SHP77 treated with DMSO at 0.1 percent for 48 hours (cell line): Measurements from ENCODE around the gene ARF5.
"Not testable (repeated sequence)": the region's sequence is repeated elsewhere in the genome, so short reads cannot be mapped to it uniquely, and the experiment has no call there.

Source experiments
- DNase-seq: peaks from one replicate; lab custom pipeline; 2025; lab: John Stamatoyannopoulos, UW

Gene ARF5

DNA sequence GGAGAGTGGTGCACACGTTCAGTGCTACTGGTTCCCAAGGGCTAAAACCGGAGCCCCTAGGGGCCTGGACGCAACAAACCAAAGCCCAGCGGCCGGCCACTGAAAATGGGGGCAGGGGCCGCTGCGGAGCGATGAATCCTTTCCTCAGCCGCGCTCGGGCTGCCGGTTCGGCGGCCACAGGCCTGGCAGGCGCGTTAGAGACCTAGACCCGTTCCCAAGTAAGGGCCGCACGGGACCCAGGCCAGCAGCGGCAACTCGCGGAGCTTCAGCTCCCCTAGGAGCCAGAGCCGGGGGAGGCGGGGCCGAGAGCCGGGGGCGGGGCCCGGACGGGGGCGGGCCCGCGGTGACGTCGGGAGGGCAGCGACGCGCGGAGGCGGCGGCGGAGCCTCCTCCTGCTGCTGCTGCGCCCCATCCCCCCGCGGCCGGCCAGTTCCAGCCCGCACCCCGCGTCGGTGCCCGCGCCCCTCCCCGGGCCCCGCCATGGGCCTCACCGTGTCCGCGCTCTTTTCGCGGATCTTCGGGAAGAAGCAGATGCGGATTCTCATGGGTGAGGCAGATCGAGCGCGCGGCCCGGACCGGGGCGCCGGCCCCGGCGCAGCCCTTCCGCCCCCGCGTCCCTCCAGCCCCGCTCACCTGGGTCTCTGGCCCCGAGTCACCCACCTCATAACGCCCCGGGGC is at the start of gene ARF5:
Gene ARF5 (plus strand): TSS at position 393 of the 678 bp plus-strand sequence. CDS start 88 bp downstream, at position 481.
- peak; percentile 52 for DNase-seq

DNA sequence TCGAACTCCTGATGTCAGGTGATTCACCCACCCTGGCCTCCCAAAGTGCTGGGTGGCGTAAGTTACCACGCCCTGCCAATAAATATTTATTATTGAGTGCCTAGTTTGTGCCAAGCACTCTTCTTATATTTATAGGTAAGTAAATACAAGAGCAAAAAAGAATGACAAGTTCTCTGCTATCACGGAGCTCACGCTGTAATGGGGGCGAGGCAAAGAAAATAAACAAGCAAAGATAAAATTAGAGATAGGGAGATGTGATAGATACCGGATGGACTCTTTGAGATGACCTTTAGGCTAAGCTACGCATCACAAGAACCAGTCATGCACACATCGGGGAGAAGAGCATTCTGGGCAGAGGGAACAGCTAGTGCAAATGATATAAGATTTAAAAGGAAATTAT is 49.1 kb upstream of the ARF5 start:
- no peak for DNase-seq

DNA sequence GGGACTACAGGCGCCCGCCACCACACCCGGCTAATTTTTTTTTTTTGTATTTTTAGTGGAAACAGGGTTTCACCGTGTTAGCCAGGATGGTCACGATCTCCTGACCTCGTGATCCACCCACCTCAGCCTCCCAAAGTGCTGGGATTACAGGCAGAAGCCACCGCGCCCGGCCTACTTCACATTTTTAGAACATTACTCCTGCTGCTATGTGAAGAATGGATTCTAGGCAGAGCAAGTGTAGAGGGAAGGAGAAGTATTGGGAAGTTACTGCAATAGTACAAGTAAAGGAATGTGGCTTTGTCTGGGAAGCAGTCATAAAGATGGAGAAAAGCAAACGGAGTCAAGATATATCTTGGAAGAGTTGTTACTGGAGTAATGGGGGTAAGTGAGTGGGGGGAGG is 47.8 kb upstream of the ARF5 start:
- DNase-seq, result not testable (repeated sequence)

DNA sequence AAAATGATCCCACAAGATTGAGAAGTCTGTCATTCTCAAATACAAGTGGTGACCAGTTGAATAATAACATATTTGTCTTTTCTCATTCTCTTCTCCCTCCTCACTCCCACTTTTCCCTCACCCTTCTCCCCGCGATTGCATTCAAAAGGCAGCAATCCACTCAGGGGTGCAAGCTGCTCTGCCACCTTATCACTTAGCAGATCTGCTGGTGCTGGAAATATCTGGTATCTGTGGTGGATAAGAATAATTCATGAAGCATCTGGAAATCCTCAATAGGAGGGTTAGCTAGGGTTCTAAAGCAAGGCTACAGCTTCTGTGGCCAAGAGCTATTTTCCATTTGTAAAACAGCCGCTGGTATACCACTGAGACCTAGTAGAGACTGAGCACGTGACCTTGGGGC is 46.7 kb upstream of the ARF5 start:
- no peak for DNase-seq

DNA sequence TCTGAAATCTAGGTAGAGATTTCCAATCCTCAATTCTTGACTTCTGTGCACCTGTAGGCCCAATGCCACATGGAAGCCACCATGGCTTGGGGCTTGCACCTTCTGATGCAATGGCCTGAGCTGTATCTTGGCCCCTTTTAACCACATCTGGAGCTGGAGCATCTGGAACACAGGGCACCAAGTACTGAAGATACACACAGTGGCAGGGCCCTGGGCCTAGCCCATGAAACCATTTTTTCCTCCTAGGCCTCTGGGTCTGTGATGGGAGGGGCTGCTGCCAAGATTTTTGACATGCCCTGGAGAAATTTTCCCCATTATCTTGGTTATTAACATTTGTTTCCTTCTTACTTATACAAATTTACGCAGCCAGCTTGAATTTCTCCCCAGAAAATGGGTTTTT is 41.9 kb upstream of the ARF5 start:
- DNase-seq, result no peak

DNA sequence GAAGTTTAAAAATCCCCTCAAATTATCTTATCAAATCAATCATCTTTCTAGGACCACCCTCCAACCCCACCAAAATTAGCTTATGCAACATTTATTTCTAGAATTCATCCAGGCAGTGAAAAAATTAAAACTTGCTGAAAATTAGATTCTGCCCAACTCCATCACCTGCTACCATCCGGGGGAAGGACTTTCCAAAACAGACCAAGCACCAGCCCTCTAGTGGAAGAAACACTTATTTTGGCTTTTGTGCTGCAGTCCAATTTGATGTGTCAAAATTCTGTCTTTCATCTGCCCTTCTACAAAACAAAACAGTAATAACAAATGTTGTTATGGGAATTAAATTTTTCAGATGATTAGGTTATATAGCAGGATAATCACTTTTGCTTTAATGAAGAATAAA is 38.0 kb upstream of the ARF5 start:
- DNase-seq, result no peak

DNA sequence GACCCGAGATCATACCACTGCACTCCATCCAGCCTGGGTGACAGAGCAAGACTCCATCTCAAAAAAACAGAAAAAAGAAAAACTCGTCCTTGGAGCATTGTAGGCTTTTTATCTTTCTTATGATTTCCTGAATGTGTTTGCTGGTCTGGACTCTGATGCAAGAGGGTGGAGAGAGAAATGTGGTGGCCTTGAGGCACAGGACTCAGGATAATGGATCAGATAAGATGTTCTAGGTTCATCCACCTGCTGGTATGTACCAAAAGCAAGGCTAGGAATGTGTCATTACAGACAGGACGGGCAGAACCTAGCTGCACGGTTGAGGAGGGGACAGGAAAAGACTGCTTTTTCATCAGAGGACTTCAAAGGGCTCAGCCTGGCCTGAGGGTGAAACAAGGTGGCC is 36.3 kb upstream of the ARF5 start:
- no peak for DNase-seq

DNA sequence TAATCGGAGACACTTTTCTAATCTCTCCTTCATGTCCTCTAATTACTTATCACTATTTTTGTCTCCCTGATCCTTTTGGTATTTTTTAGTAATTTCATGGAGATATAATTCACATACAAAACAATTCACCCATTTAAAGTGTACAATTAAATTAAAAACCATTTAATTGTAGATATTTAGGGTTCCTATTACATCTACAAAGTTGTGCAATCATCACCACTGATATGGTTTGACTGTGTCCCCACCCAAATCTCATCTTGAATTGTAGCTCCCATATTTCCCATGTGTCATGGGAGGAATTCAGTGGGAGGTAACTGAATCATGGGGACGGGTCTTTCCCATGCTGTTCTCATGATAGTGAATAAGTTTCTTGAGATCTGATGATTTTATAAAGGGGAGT is 31.8 kb upstream of the ARF5 start:
- DNase-seq, result no peak

DNA sequence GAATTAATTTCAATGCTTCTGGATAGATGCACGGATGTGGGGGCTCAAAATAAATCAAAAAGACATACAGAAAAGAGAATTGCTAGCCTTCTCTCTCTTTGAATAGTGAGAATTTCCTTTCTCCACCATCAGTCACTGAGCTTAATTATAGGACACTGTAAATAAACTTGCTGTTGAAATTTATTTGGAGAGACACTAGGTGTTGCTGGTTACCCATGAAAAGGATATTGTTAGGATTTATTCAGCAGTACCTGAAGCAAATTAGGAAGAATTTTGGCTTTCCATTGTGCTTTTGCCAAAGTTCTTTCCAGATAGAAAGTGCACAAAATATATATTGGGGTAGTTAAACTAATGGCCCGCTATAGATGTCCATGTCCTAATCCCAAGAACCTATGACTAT is 30.4 kb upstream of the ARF5 start:
- DNase-seq, result no peak

DNA sequence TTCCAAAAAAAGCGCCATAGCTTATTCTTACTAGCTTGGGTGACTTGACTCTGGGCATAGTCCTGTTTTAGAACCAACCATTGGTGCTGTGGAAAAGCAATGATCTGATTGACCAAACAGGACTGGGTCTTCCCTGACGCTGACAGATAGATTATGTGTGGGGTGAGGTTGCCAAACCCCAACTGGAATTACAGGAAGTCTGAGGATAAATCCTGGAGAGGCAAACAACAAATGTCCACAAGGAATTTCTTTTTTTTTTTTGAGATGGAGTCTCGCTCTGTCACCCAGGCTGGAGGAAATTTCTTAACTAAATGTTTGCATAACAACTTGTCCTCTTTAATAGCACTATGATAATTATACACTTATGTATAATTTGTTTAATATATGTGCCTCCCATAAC is 22.0 kb upstream of the ARF5 start:
- no peak for DNase-seq

DNA sequence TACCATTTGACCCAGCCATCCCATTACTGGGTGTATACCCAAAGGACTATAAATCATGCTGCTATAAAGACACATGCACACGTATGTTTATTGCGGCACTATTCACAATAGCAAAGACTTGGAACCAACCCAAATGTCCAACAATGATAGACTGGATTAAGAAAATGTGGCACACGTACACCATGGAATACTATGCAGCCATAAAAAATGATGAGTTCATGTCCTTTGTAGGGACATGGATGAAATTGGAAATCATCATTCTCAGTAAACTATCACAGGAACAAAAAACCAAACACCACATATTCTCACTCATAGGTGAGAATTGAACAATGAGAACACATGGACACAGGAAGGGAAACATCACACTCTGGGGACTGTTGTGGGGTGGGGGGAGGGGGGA is 20.2 kb upstream of the ARF5 start:
- DNase-seq, result not testable (repeated sequence)

DNA sequence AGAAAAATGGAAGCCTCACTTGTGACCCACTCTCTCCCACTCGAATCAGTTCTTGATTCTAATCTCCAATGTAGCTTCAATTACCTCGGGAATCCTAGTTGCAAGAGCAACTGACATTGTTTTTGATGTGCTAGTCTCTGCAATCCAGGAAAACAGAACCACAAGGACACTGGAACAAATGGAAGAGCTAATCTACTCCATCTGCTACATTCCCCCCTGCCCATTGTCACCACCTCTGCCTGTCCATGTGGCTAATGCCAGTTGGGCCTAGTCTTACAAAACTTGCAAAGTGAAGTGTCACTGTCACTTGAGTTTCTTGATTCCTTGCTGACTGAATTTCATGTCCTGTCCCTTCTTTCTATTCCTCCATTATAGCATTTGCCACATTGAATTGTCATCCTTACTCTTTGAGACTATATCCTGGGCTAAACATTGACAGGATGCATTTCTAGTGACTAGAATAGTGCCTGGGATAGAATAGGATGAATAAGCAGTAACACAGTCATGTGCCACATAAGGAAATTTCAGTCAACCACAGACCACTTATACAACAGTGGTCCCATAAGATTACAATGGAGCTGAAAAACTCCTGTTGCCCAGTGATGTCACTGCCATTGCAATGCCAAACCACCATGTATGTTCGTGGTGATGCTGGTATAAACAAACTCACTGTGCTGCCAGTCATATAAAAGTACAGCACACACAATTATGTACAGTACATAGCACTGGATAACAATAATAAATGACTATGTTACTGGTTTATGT is 16.3 kb upstream of the ARF5 start:
- DNase-seq, result no peak

DNA sequence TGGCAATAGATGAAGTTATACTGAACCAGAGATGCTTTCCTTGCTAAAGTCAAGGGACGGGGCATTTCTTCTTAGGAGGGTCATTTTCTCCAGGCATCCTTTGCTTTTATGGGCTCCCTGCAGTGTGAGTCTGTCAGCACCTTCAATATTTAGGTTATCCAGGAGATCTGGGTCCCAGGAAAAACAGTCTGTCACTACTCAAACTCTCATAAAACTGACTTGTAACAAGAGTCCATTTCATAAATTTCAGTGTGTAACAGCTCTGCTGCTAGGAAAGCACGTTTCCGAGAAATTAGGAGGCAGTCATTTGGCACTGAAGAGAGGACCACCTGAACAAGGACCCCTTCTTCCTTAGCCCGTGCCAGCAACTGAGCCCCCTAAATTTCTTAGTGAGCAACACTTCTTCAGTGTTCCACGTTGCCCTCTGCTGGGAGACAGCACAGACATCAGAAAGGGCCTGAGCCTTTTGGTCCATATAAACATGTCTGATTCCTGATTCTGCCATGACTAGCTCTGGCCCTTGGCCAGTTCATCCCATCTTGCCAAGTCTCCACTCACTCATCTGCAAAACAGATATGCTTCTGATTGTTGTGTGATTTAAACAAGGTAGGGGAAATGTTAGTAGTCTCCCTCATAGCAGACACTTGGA is 10.1 kb upstream of the ARF5 start:
- no peak for DNase-seq

DNA sequence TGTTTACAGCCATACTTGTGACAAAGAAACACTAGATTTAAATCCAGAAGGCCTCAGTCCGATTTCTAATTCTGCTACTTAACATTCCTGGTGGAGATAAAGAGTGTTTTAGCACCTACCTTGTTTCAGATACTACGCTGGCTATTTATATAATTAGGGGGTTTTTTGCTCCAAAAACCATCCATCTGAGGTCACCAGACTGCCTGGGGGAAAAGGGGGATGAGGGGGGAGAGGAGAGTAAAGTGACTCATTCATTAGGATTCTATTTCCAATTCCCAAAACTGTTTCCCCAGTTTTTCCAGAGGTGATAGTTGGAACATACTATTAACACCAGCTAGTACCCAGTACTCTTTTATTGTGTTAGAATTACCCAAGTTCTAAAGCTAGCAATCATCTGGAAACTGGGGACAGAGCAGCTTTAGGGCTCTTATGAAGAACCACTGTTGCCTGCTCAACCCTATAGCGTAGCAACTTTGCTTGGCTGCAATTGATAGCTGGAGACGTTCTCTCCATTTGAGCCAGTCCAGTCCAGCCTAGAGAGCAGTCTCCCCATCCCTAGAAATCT is 9.4 kb upstream of the ARF5 start:
- no peak for DNase-seq

DNA sequence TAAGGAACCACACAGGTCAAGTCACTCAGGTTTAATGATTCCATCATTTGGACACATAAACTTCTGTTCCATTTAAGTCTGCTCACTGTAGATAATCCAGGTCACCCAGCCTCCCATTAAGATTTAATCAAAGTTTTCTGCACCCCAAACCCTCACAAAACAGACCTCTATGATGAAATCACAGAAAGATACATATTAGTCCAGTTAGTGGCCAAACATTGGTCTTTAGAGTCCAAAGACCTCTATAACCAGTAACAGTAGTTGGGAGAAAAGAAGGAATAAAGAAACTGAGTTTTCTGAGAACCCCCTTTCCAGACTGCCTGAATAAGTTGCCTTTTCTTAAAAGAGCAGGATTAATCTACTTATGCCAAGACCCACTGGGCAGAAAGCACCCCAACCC is 7.6 kb upstream of the ARF5 start:
- DNase-seq, result no peak

DNA sequence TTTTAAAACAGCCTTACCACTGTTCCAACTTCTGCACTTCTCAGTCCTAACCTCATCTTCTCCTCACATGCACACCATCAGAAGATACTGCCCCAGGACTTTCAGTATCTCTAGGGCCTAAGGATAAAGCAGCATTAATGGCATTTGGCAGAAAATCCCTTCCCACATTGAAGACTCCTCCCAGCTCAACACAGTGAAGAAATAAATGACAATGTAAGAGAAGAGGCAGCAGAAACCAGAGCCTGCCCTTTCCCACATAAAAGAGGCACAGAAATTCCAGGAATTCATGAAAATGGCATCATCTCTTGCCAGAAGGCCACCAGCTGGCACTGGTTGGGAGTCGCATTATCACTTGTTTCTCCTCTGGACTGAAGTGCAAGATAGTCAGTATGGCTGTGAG is 6.5 kb upstream of the ARF5 start:
- no peak for DNase-seq

DNA sequence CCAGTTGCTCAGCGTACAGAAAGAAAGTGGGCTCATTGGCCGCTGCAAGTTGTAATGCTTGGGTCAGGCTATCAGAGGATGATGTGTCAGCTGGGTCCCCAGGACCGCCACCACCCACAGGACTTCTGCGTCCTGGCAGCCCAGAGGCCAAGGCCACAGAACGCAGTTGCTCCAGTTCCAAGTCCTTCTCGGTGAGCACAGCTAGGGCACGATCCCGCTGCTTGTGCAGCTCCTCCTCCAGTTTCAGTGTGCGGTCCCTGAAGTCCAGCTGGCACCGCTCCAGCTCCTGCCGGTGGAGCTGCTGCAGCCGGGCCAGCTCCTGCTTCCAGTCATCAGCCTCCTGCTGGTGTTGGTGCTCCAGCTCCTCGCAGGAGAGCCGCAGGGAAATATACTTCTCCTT is 5.8 kb upstream of the ARF5 start:
- DNase-seq, result no peak

DNA sequence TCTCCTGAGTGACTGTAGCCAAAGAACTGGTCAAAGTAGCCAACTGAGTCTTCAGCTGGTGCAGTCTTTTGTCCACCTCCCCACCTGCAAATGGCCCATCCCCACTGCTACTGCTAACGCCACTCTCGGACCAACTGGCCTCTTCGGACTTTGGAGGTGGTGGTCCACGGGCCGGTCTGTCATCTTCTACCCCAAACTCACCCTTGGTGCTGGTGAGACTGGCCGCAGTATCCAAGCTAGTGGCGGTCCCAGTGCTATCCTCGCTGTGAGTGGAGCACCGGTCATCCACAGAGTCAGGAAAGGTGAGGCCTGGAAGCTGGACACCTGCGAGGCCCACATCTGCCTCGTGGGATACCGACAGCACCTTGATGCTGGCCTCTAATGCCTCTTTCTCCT is 3.6 kb upstream of the ARF5 start:
- DNase-seq, result no peak

DNA sequence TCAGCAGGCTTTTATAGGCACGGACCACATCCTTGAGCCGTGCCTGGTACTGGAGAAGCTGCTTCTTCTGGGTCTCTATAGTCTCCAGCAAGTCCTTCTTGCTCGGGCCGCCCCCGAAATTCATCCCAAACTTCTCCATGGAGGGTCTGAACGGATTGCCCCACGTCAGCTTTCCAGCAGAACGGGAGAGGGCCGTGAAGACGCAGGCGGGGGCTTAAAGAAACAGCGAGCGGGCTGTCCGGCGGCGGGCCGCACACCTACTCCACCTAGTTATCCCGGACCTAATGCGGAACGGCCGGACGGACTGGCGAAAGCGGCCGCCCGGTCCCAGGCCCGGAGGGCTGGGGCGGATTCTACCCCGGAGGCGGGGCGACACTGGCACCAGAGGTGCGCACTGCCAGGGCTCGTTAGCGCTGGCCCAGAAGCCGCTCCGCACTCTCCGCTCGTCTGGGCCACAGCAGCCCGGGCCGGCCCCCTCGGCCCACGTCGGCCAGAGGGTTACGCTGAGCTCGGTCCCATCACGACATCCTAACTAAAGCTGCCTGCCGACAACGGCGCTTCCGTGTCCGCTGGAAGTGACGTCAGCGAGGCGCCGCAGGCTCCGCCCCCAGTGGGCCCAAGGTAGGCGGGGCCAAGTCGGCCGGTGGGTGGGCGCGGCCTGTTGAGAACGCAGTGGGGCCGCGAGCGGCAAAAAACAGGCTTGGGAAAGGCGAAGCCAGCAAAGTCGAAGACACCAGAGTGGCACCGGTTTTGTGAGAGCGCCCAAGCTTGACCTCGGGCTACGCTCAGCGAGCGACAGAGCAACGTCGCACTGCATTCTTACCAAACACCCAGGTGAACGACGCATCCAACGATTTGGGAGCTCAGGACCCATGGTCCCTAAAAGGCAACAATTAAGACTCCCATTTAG is 2.9 kb upstream of the ARF5 start, which contains the start of gene GCC1:
Gene GCC1 (minus strand): TSS at position 553 of the 910 bp plus-strand sequence. CDS start 414 bp downstream, at position 139.
- peak; percentile 31 for DNase-seq

DNA sequence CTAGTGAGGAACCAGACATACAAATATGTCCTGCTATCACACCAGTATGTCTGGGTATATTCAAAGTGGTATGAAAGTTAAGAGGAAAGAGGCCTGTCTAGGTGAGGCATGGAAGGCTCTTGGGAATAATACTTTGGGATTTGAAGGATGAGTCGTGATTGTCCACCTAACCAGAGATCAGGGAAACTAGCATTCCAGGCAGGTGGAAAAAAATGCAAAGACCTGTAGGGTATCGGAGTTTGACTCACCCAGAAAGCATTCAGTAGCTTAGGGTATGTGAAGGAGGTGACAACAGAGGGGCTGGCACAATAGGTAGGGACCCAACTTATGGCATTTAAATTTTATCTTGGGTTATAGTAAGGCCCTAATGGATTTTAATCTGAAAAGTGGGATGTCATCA is 1.9 kb upstream of the ARF5 start:
- no peak for DNase-seq

DNA sequence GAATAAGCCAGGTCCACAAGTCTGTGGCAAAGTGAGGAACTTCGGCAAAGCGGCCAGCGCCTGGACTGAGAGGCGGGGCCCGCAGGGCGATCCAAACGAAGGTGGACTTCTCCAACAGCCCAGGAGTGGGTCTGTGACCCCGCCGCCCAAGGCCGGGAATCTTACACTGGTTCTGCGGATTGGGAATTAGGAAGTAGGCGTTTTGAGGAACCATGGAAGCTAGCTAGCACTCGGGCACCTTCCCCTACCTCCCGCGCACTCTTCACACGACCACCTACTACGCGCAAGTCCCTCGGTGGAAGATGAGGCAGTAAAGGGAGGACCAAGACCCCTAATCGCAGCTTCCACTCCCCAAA is 570 bp upstream of the ARF5 start:
- DNase-seq, result no peak
